ENCODE measurements around the gene PRKAR2B. TPM values are rescaled to one million over a fixed set of nuclear protein-coding genes. Genes with fewer than 3 reads are reported as not detected.

The PRKAR2B gene
- total and polyA plus RNA-seq, 2 experiments from 2014 or later, result 14.8 to 31.5 TPM

GRCh38 chr7:107023522-107024151, 20.9 kb upstream of the PRKAR2B start:
- Histone ChIP-seq H3K4me1 (ENCODE audit: insufficient read depth) (no peaks in the 10 kb centered on the region), H3K9me2 (replicated peaks; ENCODE audit: insufficient read depth) (no peaks in the 10 kb centered on the region), H3K79me2 (no peaks in the 10 kb centered on the region), H3K27me3 (no peaks in the 10 kb centered on the region), H3K4me3 (no peak overlapping the region), H2AFZ (no peak overlapping the region), H4K20me1 (ENCODE audit: insufficient read depth, poor library complexity, severe bottlenecking) (no peaks in the 10 kb centered on the region), H3K9me3 (ENCODE audit: low read depth) (no peaks in the 10 kb centered on the region), H3K4me2 (no peak overlapping the region), H3K36me3 (replicated peaks; ENCODE audit: insufficient read depth, low read depth) (no peaks in the 10 kb centered on the region), H3K27ac (no peak overlapping the region)
- TF ChIP-seq, protein P1, sequence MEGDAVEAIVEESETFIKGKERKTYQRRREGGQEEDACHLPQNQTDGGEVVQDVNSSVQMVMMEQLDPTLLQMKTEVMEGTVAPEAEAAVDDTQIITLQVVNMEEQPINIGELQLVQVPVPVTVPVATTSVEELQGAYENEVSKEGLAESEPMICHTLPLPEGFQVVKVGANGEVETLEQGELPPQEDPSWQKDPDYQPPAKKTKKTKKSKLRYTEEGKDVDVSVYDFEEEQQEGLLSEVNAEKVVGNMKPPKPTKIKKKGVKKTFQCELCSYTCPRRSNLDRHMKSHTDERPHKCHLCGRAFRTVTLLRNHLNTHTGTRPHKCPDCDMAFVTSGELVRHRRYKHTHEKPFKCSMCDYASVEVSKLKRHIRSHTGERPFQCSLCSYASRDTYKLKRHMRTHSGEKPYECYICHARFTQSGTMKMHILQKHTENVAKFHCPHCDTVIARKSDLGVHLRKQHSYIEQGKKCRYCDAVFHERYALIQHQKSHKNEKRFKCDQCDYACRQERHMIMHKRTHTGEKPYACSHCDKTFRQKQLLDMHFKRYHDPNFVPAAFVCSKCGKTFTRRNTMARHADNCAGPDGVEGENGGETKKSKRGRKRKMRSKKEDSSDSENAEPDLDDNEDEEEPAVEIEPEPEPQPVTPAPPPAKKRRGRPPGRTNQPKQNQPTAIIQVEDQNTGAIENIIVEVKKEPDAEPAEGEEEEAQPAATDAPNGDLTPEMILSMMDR (IDR thresholded peaks at IDR 0.05; ENCODE audit: poor library complexity), result no peak
- no peak for TF ChIP-seq EZH2 (IDR thresholded peaks at IDR 0.05; ENCODE audit: borderline replicate concordance)
- no peak for DNase-seq (ENCODE audit: low spot score)

DNA sequence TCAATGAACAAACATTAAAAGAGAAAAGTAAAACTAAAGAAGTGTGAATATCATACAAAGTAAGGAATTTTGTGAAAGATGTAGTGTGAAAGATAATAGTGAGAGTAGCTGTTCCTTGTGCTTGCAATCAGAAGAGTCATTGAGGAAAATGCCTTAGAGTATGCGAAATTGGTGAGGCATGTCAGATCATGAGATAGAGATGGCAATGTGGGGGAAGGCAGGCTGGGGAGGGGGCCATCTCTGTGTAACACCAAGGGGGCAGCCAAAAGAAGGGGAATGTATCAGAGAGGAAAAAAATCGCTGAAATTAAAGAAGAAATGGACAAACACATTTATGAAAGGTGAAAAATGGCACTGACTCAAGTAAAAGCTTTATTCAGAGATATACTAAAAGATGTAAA, 19.6 kb upstream of the PRKAR2B start:
- no peak overlapping the region for H3K27ac ChIP-seq
- no peak overlapping the region for H3K4me2 ChIP-seq

GRCh38 chr7:107025449-107026103, 18.9 kb upstream of the PRKAR2B start:
- Histone ChIP-seq H3K27ac (no peak overlapping the region), H3K36me3 (replicated peaks; ENCODE audit: insufficient read depth, low read depth) (no peaks in the 10 kb centered on the region), H3K79me2 (no peaks in the 10 kb centered on the region), H3K4me2 (no peak overlapping the region), H3K9me2 (replicated peaks; ENCODE audit: insufficient read depth) (no peaks in the 10 kb centered on the region), H3K4me3 (no peak overlapping the region), H3K27me3 (no peaks in the 10 kb centered on the region), H3K4me1 (ENCODE audit: insufficient read depth) (no peaks in the 10 kb centered on the region), H3K9me3 (ENCODE audit: low read depth) (no peaks in the 10 kb centered on the region), H4K20me1 (ENCODE audit: insufficient read depth, poor library complexity, severe bottlenecking) (no peaks in the 10 kb centered on the region), H2AFZ (no peak overlapping the region)
- WGBS (ENCODE audit: low lambda C conversion rate, missing lambda C conversion rate), result 82% methylated on average over 2 of the region's 2 CpGs
- DNase-seq (ENCODE audit: low spot score), result no peak
- TF ChIP-seq EZH2phosphoT487 (IDR thresholded peaks at IDR 0.05; ENCODE audit: low read depth, severe bottlenecking, unreplicated experiment), result no peak
- no peak for TF ChIP-seq EZH2 (IDR thresholded peaks at IDR 0.05; ENCODE audit: borderline replicate concordance)
- TF ChIP-seq, protein P1 (IDR thresholded peaks at IDR 0.05; ENCODE audit: poor library complexity), result no peak

More for the DNA sequence above, 19.6 kb upstream of the PRKAR2B start:
- Histone ChIP-seq H2AFZ (no peak overlapping the region), H4K20me1 (ENCODE audit: insufficient read depth, poor library complexity, severe bottlenecking) (no peaks in the 10 kb centered on the region), H3K9me2 (replicated peaks; ENCODE audit: insufficient read depth) (no peaks in the 10 kb centered on the region), H3K27me3 (no peaks in the 10 kb centered on the region), H3K79me2 (no peaks in the 10 kb centered on the region), H3K36me3 (replicated peaks; ENCODE audit: insufficient read depth, low read depth) (no peaks in the 10 kb centered on the region), H3K4me3 (no peak overlapping the region), H3K4me1 (ENCODE audit: insufficient read depth) (no peaks in the 10 kb centered on the region), H3K9me3 (ENCODE audit: low read depth) (no peaks in the 10 kb centered on the region)
- 94% methylated on average over 2 of the region's 2 CpGs for WGBS (ENCODE audit: low lambda C conversion rate, missing lambda C conversion rate)
- TF ChIP-seq EZH2 (IDR thresholded peaks at IDR 0.05; ENCODE audit: borderline replicate concordance), result no peak
- TF ChIP-seq, protein P1 (IDR thresholded peaks at IDR 0.05; ENCODE audit: poor library complexity), result no peak
- no peak for TF ChIP-seq EZH2phosphoT487 (IDR thresholded peaks at IDR 0.05; ENCODE audit: low read depth, severe bottlenecking, unreplicated experiment)
- DNase-seq (ENCODE audit: low spot score), result no peak

Data from hepatocyte (in vitro differentiated cells).